ENCODE results near the gene NT5C1A. TPM values are rescaled to one million over a fixed set of nuclear protein-coding genes. Genes with fewer than 3 reads are reported as not detected.

NT5C1A gene
- total RNA-seq, 1 experiment from 2014 or later: not detected

DNA sequence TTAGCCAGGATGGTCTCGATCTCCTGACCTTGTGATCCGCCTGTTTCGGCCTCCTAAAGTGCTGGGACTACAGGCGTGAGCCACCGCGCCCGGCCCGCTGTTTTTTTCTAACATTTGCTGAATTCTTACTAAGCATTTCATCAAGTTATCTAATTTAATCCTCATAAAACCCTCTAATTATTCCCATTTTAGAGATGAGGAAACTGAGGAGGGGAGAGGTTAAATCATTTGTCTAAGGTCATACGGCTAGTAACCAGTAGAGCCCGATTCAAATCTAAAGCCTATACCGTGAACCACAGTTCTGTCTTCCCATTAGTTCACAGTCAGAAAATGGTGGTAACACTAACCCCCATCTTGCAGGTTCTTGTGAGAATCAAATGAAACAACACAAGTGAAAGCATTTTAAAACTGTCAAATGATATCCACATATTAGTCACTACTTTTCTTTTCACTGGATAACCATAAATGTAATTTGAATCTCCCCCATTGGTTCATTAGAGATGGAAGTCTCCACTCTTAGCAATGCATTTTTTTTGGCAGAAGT is 43.0 kb downstream of the NT5C1A start:
- H3K27me3 ChIP-seq (replicated peaks; ENCODE audit: insufficient read depth, low read depth, low read length, poor library complexity): no peaks in the 10 kb centered on the region
- no peaks in the 10 kb centered on the region for H3K36me3 ChIP-seq (ENCODE audit: insufficient read depth, low read length, poor library complexity, severe bottlenecking)
- CTCF ChIA-PET: no interaction called here
- TF ChIP-seq, protein P1, sequence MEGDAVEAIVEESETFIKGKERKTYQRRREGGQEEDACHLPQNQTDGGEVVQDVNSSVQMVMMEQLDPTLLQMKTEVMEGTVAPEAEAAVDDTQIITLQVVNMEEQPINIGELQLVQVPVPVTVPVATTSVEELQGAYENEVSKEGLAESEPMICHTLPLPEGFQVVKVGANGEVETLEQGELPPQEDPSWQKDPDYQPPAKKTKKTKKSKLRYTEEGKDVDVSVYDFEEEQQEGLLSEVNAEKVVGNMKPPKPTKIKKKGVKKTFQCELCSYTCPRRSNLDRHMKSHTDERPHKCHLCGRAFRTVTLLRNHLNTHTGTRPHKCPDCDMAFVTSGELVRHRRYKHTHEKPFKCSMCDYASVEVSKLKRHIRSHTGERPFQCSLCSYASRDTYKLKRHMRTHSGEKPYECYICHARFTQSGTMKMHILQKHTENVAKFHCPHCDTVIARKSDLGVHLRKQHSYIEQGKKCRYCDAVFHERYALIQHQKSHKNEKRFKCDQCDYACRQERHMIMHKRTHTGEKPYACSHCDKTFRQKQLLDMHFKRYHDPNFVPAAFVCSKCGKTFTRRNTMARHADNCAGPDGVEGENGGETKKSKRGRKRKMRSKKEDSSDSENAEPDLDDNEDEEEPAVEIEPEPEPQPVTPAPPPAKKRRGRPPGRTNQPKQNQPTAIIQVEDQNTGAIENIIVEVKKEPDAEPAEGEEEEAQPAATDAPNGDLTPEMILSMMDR (conservative IDR thresholded peaks at IDR 0.05; ENCODE audit: low read depth, low read length): no peak
- no peak for TF ChIP-seq EZH2 (IDR thresholded peaks at IDR 0.05; ENCODE audit: borderline replicate concordance, low read depth, low read length, poor library complexity, severe bottlenecking)
- H3K4me1 ChIP-seq (ENCODE audit: insufficient read depth, low read length, poor library complexity, severe bottlenecking): no peaks in the 10 kb centered on the region
- DNase-seq (ENCODE audit: low spot score): no peak
- no peak overlapping the region for H3K27ac ChIP-seq (ENCODE audit: low read depth, low read length, poor library complexity, severe bottlenecking)
- no TSS peak for BruUV-seq (replicated peaks)
- POLR2A ChIA-PET (ENCODE audit: low non-redundant PET): no interaction called here
- no peaks in the 10 kb centered on the region for H3K9me3 ChIP-seq (ENCODE audit: low read depth, low read length, poor library complexity, severe bottlenecking)
- H3K4me3 ChIP-seq (ENCODE audit: low read depth, low read length, poor library complexity, severe bottlenecking): no peak overlapping the region
- intact Hi-C loops (cut with micrococcal nuclease; ENCODE audit: unreplicated experiment): no loop called here

- TF ChIP-seq EZH2 (IDR thresholded peaks at IDR 0.05; ENCODE audit: borderline replicate concordance, low read depth, low read length, poor library complexity, severe bottlenecking): no peak
- TF ChIP-seq, protein P1 (conservative IDR thresholded peaks at IDR 0.05; ENCODE audit: low read depth, low read length): no peak
- BruUV-seq (replicated peaks): no TSS peak
- ChIA-PET POLR2A (ENCODE audit: low non-redundant PET) (no interaction called here), CTCF (no interaction called here)
- no peaks in the 10 kb centered on the region for H3K4me1 ChIP-seq (ENCODE audit: insufficient read depth, low read length, poor library complexity, severe bottlenecking)
- intact Hi-C loops (cut with micrococcal nuclease; ENCODE audit: unreplicated experiment): no loop called here
- H3K9me3 ChIP-seq (ENCODE audit: low read depth, low read length, poor library complexity, severe bottlenecking): no peaks in the 10 kb centered on the region
- H3K4me3 ChIP-seq (ENCODE audit: low read depth, low read length, poor library complexity, severe bottlenecking): no peak overlapping the region
- no peak overlapping the region for H3K27ac ChIP-seq (ENCODE audit: low read depth, low read length, poor library complexity, severe bottlenecking)
- no peaks in the 10 kb centered on the region for H3K36me3 ChIP-seq (ENCODE audit: insufficient read depth, low read length, poor library complexity, severe bottlenecking)
- DNase-seq (ENCODE audit: low spot score): no peak
- H3K27me3 ChIP-seq (replicated peaks; ENCODE audit: insufficient read depth, low read depth, low read length, poor library complexity): no peaks in the 10 kb centered on the region
Observed at GRCh38 chr1:39626646-39627045, 45.3 kb downstream of the NT5C1A start.

DNA sequence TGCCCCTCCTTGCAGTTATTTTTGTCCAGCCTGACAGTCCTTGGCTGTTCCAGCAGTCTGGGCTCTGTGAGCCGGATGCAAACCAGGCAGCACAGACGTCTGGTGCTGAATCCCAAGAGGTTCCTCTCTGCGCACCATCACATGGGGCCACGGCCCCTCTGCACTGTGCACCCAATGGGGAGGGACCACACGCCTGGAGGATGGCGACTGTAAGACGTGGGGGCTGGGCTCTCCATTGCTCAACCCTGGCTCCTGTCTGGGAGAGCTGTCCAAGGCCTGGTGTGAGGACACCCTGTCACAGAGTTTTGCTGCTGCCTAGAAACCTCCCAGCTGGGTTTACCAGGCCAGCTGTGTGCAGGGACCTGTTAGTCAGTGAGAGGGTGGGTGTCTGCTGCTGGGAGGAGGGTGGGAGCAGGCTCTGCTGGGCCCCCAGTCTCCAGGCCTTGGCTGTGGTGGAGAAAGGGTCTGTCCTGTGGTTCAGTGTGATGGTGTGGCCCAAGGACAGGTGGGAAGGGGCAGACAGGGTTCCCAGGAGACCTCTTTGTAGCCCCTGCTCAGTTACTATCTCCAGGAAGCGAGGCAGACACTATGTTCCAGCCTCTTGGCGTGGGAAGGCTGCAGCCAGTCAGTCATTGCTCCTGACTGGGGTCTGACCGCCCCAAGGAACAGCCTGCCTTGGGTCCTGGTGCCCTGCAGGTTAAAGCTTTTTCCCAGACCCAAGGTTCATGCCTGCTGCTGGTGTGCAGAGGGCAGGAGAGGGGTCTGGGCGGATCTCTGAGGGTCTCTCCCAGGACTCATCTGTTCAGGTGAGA is 46.2 kb downstream of the NT5C1A start:
- ChIA-PET POLR2A (ENCODE audit: low non-redundant PET) (no interaction called here), CTCF (no interaction called here)
- no peak for DNase-seq (ENCODE audit: low spot score)
- Histone ChIP-seq H3K27me3 (replicated peaks; ENCODE audit: insufficient read depth, low read depth, low read length, poor library complexity) (no peaks in the 10 kb centered on the region), H3K36me3 (ENCODE audit: insufficient read depth, low read length, poor library complexity, severe bottlenecking) (no peaks in the 10 kb centered on the region), H3K27ac (ENCODE audit: low read depth, low read length, poor library complexity, severe bottlenecking) (no peak overlapping the region), H3K9me3 (ENCODE audit: low read depth, low read length, poor library complexity, severe bottlenecking) (no peaks in the 10 kb centered on the region), H3K4me3 (ENCODE audit: low read depth, low read length, poor library complexity, severe bottlenecking) (no peak overlapping the region), H3K4me1 (ENCODE audit: insufficient read depth, low read length, poor library complexity, severe bottlenecking) (no peaks in the 10 kb centered on the region)
- no peak for TF ChIP-seq EZH2 (IDR thresholded peaks at IDR 0.05; ENCODE audit: borderline replicate concordance, low read depth, low read length, poor library complexity, severe bottlenecking)
- TF ChIP-seq, protein P1 (conservative IDR thresholded peaks at IDR 0.05; ENCODE audit: low read depth, low read length): no peak
- intact Hi-C loops (cut with micrococcal nuclease; ENCODE audit: unreplicated experiment): no loop called here
- no TSS peak for BruUV-seq (replicated peaks)

Measured in A673 (cell line).